ENCODE data around the gene ARPC1A. TPM values are rescaled to one million over a fixed set of nuclear protein-coding genes. Genes with fewer than 3 reads are reported as not detected.

Gene ARPC1A
- total and polyA plus RNA-seq, 8 donors = 32.8 to 90.9 (median 62.7) TPM

DNA sequence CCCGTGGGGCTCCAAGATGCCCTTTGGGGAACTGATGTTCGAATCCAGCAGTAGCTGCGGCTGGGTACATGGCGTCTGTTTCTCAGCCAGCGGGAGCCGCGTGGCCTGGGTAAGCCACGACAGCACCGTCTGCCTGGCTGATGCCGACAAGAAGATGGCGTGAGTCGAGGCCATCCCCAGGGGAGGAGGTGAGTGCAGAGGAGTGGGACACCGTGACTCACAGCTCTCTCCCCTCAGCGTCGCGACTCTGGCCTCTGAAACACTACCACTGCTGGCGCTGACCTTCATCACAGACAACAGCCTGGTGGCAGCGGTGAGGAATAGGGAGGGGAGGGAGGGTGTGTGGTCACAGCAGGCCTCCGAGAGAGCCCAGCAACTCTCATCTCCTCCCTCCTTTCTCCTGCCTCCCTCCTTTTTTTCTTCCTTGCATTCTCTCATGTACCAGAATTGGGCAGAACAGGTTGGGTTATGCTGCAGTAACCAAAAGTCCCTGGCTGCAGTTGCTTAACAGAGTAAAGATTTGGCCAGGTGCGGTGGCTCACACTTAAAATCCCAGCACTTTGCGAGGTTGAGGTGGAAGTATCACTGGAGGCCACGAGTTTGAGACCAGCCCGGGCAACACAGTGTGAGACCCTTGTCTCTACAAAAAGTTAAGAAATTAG, 65.4 kb downstream of the ARPC1A start:
- Histone ChIP-seq H3K27me3 (no peaks in the 10 kb centered on the region), H3K4me3 (no peak overlapping the region), H3K27ac (no peak overlapping the region), H3K4me1 (peaks cover 0 to 6% (median 4%) of the 10 kb centered on the region in 3 donors), H3K36me3 (peaks cover 0 to 11% (median 5%) of the 10 kb centered on the region in 3 donors), H3K9me3 (no peaks in the 10 kb centered on the region)
- 94 to 96% methylated on average over 23 of the region's 23 CpGs for whole genome bisulfite sequencing, 2 donors
- DNase-seq = no peak
- intact Hi-C loops (cut with DNase I) = no loop called here
- FAIRE-seq = no peak
- TF ChIP-seq, protein P1, sequence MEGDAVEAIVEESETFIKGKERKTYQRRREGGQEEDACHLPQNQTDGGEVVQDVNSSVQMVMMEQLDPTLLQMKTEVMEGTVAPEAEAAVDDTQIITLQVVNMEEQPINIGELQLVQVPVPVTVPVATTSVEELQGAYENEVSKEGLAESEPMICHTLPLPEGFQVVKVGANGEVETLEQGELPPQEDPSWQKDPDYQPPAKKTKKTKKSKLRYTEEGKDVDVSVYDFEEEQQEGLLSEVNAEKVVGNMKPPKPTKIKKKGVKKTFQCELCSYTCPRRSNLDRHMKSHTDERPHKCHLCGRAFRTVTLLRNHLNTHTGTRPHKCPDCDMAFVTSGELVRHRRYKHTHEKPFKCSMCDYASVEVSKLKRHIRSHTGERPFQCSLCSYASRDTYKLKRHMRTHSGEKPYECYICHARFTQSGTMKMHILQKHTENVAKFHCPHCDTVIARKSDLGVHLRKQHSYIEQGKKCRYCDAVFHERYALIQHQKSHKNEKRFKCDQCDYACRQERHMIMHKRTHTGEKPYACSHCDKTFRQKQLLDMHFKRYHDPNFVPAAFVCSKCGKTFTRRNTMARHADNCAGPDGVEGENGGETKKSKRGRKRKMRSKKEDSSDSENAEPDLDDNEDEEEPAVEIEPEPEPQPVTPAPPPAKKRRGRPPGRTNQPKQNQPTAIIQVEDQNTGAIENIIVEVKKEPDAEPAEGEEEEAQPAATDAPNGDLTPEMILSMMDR (IDR thresholded peaks at IDR 0.05) = no peak
- no peak for ATAC-seq

DNA sequence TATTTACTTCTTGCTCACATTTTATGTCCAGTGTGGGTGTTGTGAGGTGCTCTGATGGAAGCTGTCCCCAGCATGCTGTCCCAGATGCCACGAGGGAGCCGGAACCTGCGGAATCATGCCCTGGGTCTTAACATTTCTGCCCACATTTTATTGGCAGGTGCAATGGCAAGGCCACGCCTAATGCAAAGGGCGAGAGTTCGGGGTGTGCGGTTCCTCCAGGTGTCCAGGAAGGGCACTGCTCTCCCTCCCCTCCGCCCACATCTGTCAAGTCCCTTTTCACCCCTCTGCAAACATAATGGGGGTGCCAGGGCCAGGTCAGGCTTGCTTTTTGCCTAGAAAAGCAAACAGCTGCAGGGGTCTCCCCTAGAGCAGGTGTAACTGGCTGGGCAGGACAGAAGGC, 66.3 kb downstream of the ARPC1A start:
- FAIRE-seq = no peak
- peaks cover 0 to 7% (median 5%) of the 10 kb centered on the region in 3 donors for H3K36me3 ChIP-seq
- WGBS, 2 donors = 69 to 70% methylated on average over 8 of the region's 8 CpGs
- no peaks in the 10 kb centered on the region for H3K27me3 ChIP-seq
- TF ChIP-seq, protein P1 (IDR thresholded peaks at IDR 0.05) = no peak
- no peak for DNase-seq
- H3K9me3 ChIP-seq = no peaks in the 10 kb centered on the region
- peaks cover 0 to 6% (median 4%) of the 10 kb centered on the region in 3 donors for H3K4me1 ChIP-seq
- H3K4me3 ChIP-seq = peak overlapping the region in 3 of 4 donors; percentile 31 to 72 (median 68)
- intact Hi-C loops (cut with DNase I) = no loop called here
- no peak for ATAC-seq
- peak overlapping the region in 2 of 4 donors; percentile 67 to 69 for H3K27ac ChIP-seq

DNA sequence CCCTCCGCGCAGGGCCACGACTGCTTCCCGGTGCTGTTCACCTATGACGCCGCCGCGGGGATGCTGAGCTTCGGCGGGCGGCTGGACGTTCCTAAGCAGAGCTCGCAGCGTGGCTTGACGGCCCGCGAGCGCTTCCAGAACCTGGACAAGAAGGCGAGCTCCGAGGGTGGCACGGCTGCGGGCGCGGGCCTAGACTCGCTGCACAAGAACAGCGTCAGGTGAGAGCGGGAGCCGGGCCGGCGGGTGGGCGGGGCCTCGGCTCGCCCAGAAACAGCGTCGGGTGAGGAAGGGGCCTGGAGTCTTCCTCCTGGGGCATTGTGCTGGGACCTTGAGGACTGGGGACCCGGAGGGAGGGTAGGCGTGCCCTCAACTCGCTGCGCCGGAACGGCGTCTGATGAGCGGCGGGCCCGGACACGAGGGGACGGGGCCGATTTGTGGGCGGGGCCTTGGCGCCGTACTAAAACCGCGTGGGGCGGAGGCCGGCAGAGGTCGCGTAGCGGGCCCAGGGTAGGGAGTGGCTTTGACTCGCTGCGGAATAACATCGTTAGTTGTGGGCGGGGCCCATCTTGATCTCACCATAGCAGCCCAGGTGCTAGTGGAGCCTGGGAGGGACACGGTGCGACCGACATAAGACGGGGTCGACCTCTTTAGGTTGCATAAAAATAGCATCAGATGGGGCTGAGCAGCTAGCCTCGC, 67.1 kb downstream of the ARPC1A start:
- ATAC-seq = peak; percentile 87 to 93 (median 90)
- WGBS, 2 donors = 2% methylated on average over 67 to 68 of the region's 68 CpGs
- TF ChIP-seq, protein P1 (IDR thresholded peaks at IDR 0.05) = no peak
- no peaks in the 10 kb centered on the region for H3K9me3 ChIP-seq
- DNase-seq = peak; percentile 82 to 93 (median 88)
- peaks cover 0 to 6% (median 4%) of the 10 kb centered on the region in 3 donors for H3K4me1 ChIP-seq
- peak overlapping the region; percentile 58 to 69 (median 63) for H3K27ac ChIP-seq
- FAIRE-seq = no peak
- no peaks in the 10 kb centered on the region for H3K27me3 ChIP-seq
- H3K36me3 ChIP-seq = peaks cover 0 to 11% (median 5%) of the 10 kb centered on the region in 3 donors
- H3K4me3 ChIP-seq = peak overlapping the region; percentile 31 to 72 (median 52)
- intact Hi-C loops (cut with DNase I) = no loop called here

DNA sequence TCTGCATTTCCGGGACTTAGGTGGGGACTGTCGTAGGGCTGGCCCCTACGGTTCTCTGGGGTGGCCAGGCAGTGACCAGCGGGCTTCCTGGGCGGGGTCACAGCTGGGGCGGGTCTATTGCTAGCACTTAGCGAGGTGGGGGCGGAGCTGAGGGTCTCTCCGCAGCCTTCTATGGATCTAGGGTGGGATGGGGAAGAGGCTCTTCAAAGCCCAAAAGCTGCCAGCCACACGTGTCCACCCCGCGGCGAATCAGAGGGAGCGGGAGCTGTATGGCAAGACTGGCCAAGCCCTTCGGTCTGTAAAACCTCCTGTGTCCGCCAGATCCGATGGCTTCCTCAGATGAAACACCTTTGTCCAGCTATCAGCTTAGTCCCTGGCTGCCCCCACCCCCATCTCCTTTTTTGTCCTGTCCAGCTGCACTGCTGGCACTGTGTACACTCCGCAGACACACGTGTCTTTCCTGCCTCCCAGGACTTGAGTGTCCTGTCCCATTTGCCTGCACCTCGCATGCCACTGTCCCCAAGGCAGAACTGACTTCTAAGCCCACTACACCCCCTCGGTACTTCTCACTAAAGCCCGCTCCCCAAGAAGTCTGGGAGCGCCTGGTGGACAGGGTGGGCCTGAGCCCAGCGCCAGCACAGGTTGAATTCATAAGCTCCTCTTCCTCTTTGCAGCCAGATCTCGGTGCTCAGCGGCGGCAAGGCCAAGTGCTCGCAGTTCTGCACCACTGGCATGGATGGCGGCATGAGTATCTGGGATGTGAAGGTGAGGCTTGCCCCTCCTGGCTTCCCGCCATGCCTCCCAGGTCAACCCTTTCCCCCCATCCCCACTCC, 67.9 kb downstream of the ARPC1A start:
- TF ChIP-seq, protein P1 (IDR thresholded peaks at IDR 0.05) = no peak

More for the DNA sequence above, 67.9 kb downstream of the ARPC1A start:
- H3K27ac ChIP-seq = peak overlapping the region; percentile 58 to 69 (median 63)
- peaks cover 0 to 14% (median 5%) of the 10 kb centered on the region in 3 donors for H3K36me3 ChIP-seq
- peak overlapping the region; percentile 31 to 72 (median 52) for H3K4me3 ChIP-seq
- 23 to 27% methylated on average over 30 of the region's 30 CpGs for WGBS, 2 donors
- no peaks in the 10 kb centered on the region for H3K9me3 ChIP-seq
- peaks cover 0 to 6% (median 4%) of the 10 kb centered on the region in 3 donors for H3K4me1 ChIP-seq
- intact Hi-C loops (cut with DNase I) = no loop called here
- peak in 4 of 6 donors; percentile 68 to 86 (median 77) for DNase-seq
- peak; percentile 51 to 70 (median 68) for ATAC-seq
- no peaks in the 10 kb centered on the region for H3K27me3 ChIP-seq
- no peak for FAIRE-seq
